GM12878 (cell line): ENCODE results near the gene BTK.

Experiments
- ASH2L ChIP-seq: fragments of 300-600, 200-600 bp; sonication (generic); IDR thresholded peaks from 2 replicates; pipeline ENCODE4 v1.6.1; 2017; ENCODE audit warnings: low read depth, mild to moderate bottlenecking, borderline replicate concordance
- BRCA1 ChIP-seq: IDR thresholded peaks from 2 replicates; pipeline ENCODE4 v1.6.1; 2011; ENCODE audit warnings: low read depth, low read length, improper control_type of control experiment
- EP300 ChIP-seq, 2 experiments: fragments of 150-350 bp in 1 of 2; IDR thresholded peaks; 2 replicates each; pipeline ENCODE4 v1.6.1; 2011 to 2012; ENCODE audit warnings: low read depth in 2 of 2, low read length in 2 of 2, borderline replicate concordance in 1 of 2, improper control_type of control experiment in 1 of 2, inconsistent platforms in 1 of 2; ENCODE audit not compliant: control insufficient read depth in 1 of 2
- ESRRA ChIP-seq: IDR thresholded peaks from 2 replicates; pipeline ENCODE4 v1.6.1; 2012; ENCODE audit warnings: mild to moderate bottlenecking, low read length, improper control_type of control experiment
- EZH2 ChIP-seq: IDR thresholded peaks from 2 replicates; pipeline ENCODE4 v1.6.1; 2012; ENCODE audit warnings: low read depth, mild to moderate bottlenecking, control low read depth, inconsistent platforms, low read length, borderline replicate concordance; ENCODE audit not compliant: control insufficient read depth
- ZSCAN29 ChIP-seq: fragments of 450-650 bp; IDR thresholded peaks from 2 replicates; pipeline ENCODE4 v1.6.1; 2017; ENCODE audit warnings: mild to moderate bottlenecking, moderate library complexity
- TF ChIP-seq, protein P1 (sequence below), 3 experiments: IDR thresholded peaks in 2 of 3; conservative IDR thresholded peaks in 1 of 3; 2 replicates each; pipeline ENCODE4 v1.5.1; 2011; ENCODE audit warnings: low read depth in 3 of 3, low read length in 3 of 3, mild to moderate bottlenecking in 3 of 3, control low read depth in 2 of 3, moderate library complexity in 2 of 3, inconsistent platforms in 1 of 3, mixed read lengths in 1 of 3; ENCODE audit not compliant: control insufficient read depth in 2 of 3, insufficient read depth in 1 of 3; ENCODE audit errors: extremely low read depth in 1 of 3
- TF ChIP-seq, protein P2 (sequence below): IDR thresholded peaks from 2 replicates; pipeline ENCODE4 v1.6.1; 2012; ENCODE audit warnings: improper control_type of control experiment, low read depth, low read length; ENCODE audit not compliant: insufficient replicate concordance
- TF ChIP-seq, protein P3 (sequence below): IDR thresholded peaks from 2 replicates; pipeline ENCODE4 v1.6.1; 2011; ENCODE audit warnings: borderline replicate concordance, low read depth, mild to moderate bottlenecking, moderate library complexity, mixed read lengths, low read length; ENCODE audit not compliant: insufficient read depth; ENCODE audit errors: extremely low read length
- TF ChIP-seq, protein P4 (sequence below): fragments of 450-650 bp; IDR thresholded peaks from 2 replicates; pipeline ENCODE4 v1.6.1; 2018; ENCODE audit warnings: mild to moderate bottlenecking, low read depth, moderate library complexity; ENCODE audit not compliant: partially characterized antibody

DNA sequence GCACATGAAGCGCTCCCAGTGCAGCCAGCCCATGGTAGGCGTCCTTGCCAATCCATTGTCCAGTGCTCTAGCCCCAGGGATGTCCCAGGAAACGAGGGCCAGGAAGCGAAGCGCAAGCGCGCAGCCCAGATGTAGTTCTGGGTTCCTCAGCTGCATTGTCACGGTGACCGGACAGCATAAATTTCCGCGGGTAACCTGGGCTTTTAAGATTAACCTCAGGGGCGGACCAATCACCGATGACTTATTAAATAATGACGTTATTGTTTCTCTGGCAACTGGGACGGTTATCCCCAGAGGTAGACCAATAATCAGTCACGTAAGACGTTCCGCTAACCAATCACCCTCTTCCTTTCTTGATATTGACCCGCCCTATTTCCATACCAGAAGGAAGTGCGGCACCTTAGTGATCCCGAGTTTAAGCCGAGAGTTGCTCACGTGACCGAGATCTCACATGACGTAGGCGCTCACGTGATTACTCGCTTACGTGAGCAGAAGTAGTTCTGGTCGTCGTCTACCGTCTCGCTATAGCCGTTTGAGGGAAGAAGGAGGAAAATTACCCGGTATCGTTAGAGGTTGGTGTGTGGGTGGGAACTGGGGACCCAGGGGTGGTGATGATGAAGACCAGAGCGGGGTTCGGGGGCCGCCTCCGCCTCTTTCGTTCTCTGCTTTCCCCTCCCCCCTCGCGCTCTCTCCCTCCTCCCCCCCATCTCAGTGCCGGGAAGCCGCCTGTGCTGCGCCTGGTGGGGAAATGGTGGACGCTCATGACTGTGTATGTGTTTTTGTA, 21.9 kb upstream of the BTK start, which contains the start of the genes GLA and HNRNPH2:
- TF ChIP-seq, protein P1, sequence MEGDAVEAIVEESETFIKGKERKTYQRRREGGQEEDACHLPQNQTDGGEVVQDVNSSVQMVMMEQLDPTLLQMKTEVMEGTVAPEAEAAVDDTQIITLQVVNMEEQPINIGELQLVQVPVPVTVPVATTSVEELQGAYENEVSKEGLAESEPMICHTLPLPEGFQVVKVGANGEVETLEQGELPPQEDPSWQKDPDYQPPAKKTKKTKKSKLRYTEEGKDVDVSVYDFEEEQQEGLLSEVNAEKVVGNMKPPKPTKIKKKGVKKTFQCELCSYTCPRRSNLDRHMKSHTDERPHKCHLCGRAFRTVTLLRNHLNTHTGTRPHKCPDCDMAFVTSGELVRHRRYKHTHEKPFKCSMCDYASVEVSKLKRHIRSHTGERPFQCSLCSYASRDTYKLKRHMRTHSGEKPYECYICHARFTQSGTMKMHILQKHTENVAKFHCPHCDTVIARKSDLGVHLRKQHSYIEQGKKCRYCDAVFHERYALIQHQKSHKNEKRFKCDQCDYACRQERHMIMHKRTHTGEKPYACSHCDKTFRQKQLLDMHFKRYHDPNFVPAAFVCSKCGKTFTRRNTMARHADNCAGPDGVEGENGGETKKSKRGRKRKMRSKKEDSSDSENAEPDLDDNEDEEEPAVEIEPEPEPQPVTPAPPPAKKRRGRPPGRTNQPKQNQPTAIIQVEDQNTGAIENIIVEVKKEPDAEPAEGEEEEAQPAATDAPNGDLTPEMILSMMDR (IDR thresholded peaks at IDR 0.05 in 2 of 3, conservative IDR thresholded peaks at IDR 0.05 in 1 of 3; ENCODE audit: control insufficient read depth in 2 of 3, extremely low read depth in 1 of 3, insufficient read depth in 1 of 3, low read depth in 3 of 3, low read length in 3 of 3), result no peak
- no peak for TF ChIP-seq ZSCAN29
- no peak for TF ChIP-seq ASH2L
- TF ChIP-seq EZH2, result no peak
- TF ChIP-seq, protein P2, sequence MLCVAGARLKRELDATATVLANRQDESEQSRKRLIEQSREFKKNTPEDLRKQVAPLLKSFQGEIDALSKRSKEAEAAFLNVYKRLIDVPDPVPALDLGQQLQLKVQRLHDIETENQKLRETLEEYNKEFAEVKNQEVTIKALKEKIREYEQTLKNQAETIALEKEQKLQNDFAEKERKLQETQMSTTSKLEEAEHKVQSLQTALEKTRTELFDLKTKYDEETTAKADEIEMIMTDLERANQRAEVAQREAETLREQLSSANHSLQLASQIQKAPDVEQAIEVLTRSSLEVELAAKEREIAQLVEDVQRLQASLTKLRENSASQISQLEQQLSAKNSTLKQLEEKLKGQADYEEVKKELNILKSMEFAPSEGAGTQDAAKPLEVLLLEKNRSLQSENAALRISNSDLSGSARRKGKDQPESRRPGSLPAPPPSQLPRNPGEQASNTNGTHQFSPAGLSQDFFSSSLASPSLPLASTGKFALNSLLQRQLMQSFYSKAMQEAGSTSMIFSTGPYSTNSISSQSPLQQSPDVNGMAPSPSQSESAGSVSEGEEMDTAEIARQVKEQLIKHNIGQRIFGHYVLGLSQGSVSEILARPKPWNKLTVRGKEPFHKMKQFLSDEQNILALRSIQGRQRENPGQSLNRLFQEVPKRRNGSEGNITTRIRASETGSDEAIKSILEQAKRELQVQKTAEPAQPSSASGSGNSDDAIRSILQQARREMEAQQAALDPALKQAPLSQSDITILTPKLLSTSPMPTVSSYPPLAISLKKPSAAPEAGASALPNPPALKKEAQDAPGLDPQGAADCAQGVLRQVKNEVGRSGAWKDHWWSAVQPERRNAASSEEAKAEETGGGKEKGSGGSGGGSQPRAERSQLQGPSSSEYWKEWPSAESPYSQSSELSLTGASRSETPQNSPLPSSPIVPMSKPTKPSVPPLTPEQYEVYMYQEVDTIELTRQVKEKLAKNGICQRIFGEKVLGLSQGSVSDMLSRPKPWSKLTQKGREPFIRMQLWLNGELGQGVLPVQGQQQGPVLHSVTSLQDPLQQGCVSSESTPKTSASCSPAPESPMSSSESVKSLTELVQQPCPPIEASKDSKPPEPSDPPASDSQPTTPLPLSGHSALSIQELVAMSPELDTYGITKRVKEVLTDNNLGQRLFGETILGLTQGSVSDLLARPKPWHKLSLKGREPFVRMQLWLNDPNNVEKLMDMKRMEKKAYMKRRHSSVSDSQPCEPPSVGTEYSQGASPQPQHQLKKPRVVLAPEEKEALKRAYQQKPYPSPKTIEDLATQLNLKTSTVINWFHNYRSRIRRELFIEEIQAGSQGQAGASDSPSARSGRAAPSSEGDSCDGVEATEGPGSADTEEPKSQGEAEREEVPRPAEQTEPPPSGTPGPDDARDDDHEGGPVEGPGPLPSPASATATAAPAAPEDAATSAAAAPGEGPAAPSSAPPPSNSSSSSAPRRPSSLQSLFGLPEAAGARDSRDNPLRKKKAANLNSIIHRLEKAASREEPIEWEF, result no peak
- 0 out of 2 replicates have a peak, but pooled peaks have one; percentile 14 for TF ChIP-seq BRCA1
- TF ChIP-seq, protein P3, sequence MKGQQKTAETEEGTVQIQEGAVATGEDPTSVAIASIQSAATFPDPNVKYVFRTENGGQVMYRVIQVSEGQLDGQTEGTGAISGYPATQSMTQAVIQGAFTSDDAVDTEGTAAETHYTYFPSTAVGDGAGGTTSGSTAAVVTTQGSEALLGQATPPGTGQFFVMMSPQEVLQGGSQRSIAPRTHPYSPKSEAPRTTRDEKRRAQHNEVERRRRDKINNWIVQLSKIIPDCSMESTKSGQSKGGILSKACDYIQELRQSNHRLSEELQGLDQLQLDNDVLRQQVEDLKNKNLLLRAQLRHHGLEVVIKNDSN, result peak; percentile 93
- TF ChIP-seq ESRRA, result no peak
- peak; percentile 41 to 70; a peak in 3 of 4 replicates for TF ChIP-seq EP300 (IDR thresholded peaks at IDR 0.05; ENCODE audit: borderline replicate concordance in 1 of 2, control insufficient read depth in 1 of 2, low read depth in 2 of 2, low read length in 2 of 2)
- TF ChIP-seq, protein P4, sequence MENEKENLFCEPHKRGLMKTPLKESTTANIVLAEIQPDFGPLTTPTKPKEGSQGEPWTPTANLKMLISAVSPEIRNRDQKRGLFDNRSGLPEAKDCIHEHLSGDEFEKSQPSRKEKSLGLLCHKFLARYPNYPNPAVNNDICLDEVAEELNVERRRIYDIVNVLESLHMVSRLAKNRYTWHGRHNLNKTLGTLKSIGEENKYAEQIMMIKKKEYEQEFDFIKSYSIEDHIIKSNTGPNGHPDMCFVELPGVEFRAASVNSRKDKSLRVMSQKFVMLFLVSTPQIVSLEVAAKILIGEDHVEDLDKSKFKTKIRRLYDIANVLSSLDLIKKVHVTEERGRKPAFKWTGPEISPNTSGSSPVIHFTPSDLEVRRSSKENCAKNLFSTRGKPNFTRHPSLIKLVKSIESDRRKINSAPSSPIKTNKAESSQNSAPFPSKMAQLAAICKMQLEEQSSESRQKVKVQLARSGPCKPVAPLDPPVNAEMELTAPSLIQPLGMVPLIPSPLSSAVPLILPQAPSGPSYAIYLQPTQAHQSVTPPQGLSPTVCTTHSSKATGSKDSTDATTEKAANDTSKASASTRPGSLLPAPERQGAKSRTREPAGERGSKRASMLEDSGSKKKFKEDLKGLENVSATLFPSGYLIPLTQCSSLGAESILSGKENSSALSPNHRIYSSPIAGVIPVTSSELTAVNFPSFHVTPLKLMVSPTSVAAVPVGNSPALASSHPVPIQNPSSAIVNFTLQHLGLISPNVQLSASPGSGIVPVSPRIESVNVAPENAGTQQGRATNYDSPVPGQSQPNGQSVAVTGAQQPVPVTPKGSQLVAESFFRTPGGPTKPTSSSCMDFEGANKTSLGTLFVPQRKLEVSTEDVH, result peak; percentile 25
